Smooth muscle cell (in vitro differentiated cells): Measurements from ENCODE around the gene FAF2. TPM values are rescaled to one million over a fixed set of nuclear protein-coding genes. Genes with fewer than 3 reads are reported as not detected.
A peak's percentile ranks its signal among the peaks of the same experiment; 100 is the strongest.

Experiments
- DNase-seq: peaks from one replicate; lab custom pipeline; 2025; ENCODE audit not compliant: unreplicated experiment; lab: John Stamatoyannopoulos, UW
- H2AFZ ChIP-seq: fragments of 200-600 bp; sonication (generic); 2 replicates; pipeline ENCODE4 v1.6.0; 2016; ENCODE audit warnings: antibody characterized with exemption, low read depth, mild to moderate bottlenecking
- H3F3A ChIP-seq: fragments of 200-600 bp; sonication (generic); 2 replicates; pipeline ENCODE4 v1.6.0; 2017; ENCODE audit warnings: antibody characterized with exemption, low read depth
- H3K27ac ChIP-seq: fragments of 200-600 bp; sonication (generic); 2 replicates; pipeline ENCODE4 v1.5.1; 2016; ENCODE audit warnings: low read depth, mild to moderate bottlenecking
- H3K27me3 ChIP-seq: fragments of 200-600 bp; sonication (generic); 2 replicates; pipeline ENCODE4 v1.6.1; 2016; ENCODE audit warnings: low read depth, mild to moderate bottlenecking
- H3K36me3 ChIP-seq: fragments of 200-600 bp; sonication (generic); 2 replicates; pipeline ENCODE4 v1.5.1; 2016; ENCODE audit warnings: low read depth
- H3K4me1 ChIP-seq: fragments of 200-600 bp; sonication (generic); 2 replicates; pipeline ENCODE4 v1.5.1; 2016; ENCODE audit warnings: low read depth
- H3K4me2 ChIP-seq: fragments of 200-600 bp; sonication (generic); 2 replicates; pipeline ENCODE4 v1.6.0; 2016; ENCODE audit warnings: mild to moderate bottlenecking
- H3K4me3 ChIP-seq: fragments of 200-600 bp; sonication (generic); 2 replicates; pipeline ENCODE4 v1.5.1; 2016; ENCODE audit warnings: mild to moderate bottlenecking
- H3K79me2 ChIP-seq: fragments of 200-600 bp; sonication (generic); 2 replicates; pipeline ENCODE4 v1.6.0; 2016; ENCODE audit warnings: low read depth, mild to moderate bottlenecking
- H3K9ac ChIP-seq: fragments of 200-600 bp; sonication (generic); 2 replicates; pipeline ENCODE4 v1.6.0; 2016; ENCODE audit warnings: low read depth
- H3K9me3 ChIP-seq: fragments of 200-600 bp; sonication (generic); replicated peaks from 2 replicates; pipeline ENCODE4 v1.5.1; 2016; ENCODE audit warnings: low read depth
- H4K20me1 ChIP-seq: fragments of 200-600 bp; sonication (generic); 2 replicates; pipeline ENCODE4 v1.6.0; 2016; ENCODE audit warnings: low read depth
- CTCF ChIP-seq: fragments of 200-600 bp; sonication (generic); IDR thresholded peaks from 2 replicates; pipeline ENCODE4 v1.5.1; 2017; ENCODE audit warnings: borderline replicate concordance, mild to moderate bottlenecking, antibody characterized with exemption; ENCODE audit not compliant: insufficient read depth, poor library complexity, severe bottlenecking
- WGBS: methylation state at CpG from one replicate; pipeline ENCODE4 v1.1.7; 2016; ENCODE audit warnings: low lambda C conversion rate; 5-methylcytosine and 5-hydroxymethylcytosine counted together
- polyA plus RNA-seq: library from polyadenylated mRNA; unstranded; fragments of >200 nt; fragmentation: Nextera tagmentation; extraction: Ambion mirVana; gene quantifications from 2 replicates; pipeline ENCODE4 v1.2.1, GENCODE V29; 2016
- total RNA-seq: library from RNA; depleted of rRNA; stranded (reverse); fragments of >200 nt; gene quantifications from 2 replicates; pipeline ENCODE4 v1.2.3, GENCODE V29; 2014

FAF2 gene
- total RNA-seq (51.3 and 59.3 TPM in 2 replicates), polyA plus RNA-seq (38.2 and 38.3 TPM in 2 replicates)

DNA sequence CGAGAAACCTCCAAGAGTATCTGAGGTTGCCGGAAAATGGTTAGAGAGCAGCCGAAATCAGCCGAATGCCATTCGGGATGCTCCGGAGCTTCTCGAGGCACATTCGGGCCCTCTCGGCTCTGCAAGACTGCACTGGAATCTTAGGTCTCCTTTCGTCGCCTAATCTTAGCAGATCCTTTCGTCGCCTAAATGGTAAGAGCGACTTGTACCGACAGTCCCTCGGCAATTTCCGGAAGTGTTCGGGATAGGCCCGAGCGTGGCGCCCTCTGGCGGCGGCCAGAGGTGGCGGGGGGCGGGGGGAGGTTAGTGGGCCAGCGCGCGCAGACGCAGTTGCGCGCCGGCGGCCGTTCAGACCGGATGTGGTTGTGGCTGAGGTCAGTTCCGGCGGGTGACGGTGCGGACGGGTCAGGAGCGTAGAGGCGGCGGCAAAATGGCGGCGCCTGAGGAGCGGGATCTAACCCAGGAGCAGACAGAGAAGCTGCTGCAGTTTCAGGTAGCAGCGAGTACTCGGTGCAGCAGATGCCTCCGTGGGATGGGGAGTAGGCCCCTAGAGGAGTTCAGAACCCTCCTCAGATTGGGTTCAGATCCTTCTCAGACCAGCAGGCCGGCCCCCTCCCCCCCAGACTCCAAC is at the start of gene FAF2:
TSS of gene FAF2 (plus strand) at position 408 of the 631 bp plus-strand sequence. CDS start at position 431, 23 bp downstream.
- DNase-seq, result peak; percentile 97

GRCh38 chr5:176400382-176401156 is 47.6 kb upstream of the FAF2 start:
- Histone ChIP-seq H4K20me1 (peaks cover 13% of the 10 kb centered on the region), H3F3A (no peaks in the 10 kb centered on the region), H2AFZ (no peak overlapping the region), H3K9ac (no peak overlapping the region), H3K79me2 (no peaks in the 10 kb centered on the region), H3K4me1 (no peaks in the 10 kb centered on the region), H3K4me2 (no peak overlapping the region), H3K36me3 (no peaks in the 10 kb centered on the region), H3K27ac (no peak overlapping the region), H3K27me3 (no peaks in the 10 kb centered on the region), H3K9me3 (no peaks in the 10 kb centered on the region), H3K4me3 (no peak overlapping the region)
- no peak for TF ChIP-seq CTCF
- WGBS, result 67% methylated on average over 17 of the region's 17 CpGs
- no peak for DNase-seq

More for the DNA sequence above, at the start of gene FAF2:
- H3F3A ChIP-seq, result no peaks in the 10 kb centered on the region
- H3K9ac ChIP-seq, result peak within 1 kb of the TSS; percentile 100
- WGBS, result 1% methylated on average over 47 of the region's 50 CpGs
- peak; percentile 100 for TF ChIP-seq CTCF
- H3K27ac ChIP-seq, result peak within 1 kb of the TSS; percentile 98
- peaks cover 46% of the 10 kb centered on the region for H3K79me2 ChIP-seq
- peak within 1 kb of the TSS; percentile 99 for H3K4me2 ChIP-seq
- no peaks in the 10 kb centered on the region for H3K9me3 ChIP-seq
- peak within 1 kb of the TSS; percentile 73 for H2AFZ ChIP-seq
- peaks cover 34% of the 10 kb centered on the region for H4K20me1 ChIP-seq
- H3K36me3 ChIP-seq, result no peaks in the 10 kb centered on the region
- H3K27me3 ChIP-seq, result no peaks in the 10 kb centered on the region
- H3K4me1 ChIP-seq, result peaks cover 11% of the 10 kb centered on the region
- H3K4me3 ChIP-seq, result peak within 1 kb of the TSS; percentile 99

GRCh38 chr5:176401281-176402205 is 46.6 kb upstream of the FAF2 start:
- TF ChIP-seq CTCF, result no peak
- Histone ChIP-seq H3K79me2 (no peaks in the 10 kb centered on the region), H3F3A (no peaks in the 10 kb centered on the region), H2AFZ (no peak overlapping the region), H3K27ac (no peak overlapping the region), H4K20me1 (peaks cover 23% of the 10 kb centered on the region), H3K9me3 (no peaks in the 10 kb centered on the region), H3K9ac (no peak overlapping the region), H3K36me3 (no peaks in the 10 kb centered on the region), H3K4me2 (no peak overlapping the region), H3K4me1 (no peaks in the 10 kb centered on the region), H3K27me3 (no peaks in the 10 kb centered on the region), H3K4me3 (no peak overlapping the region)
- no peak for DNase-seq
- 91% methylated on average over 22 of the region's 22 CpGs for WGBS
